ENCODE measurements around the gene CEP57. TPM values are rescaled to one million over a fixed set of nuclear protein-coding genes. Genes with fewer than 3 reads are reported as not detected.

The CEP57 gene
- total RNA-seq, 1 donor: 68.1 TPM

- TF ChIP-seq CTCF (IDR thresholded peaks at IDR 0.05; ENCODE audit: insufficient read depth, low read length): no peak
- H3K4me3 ChIP-seq (ENCODE audit: low read depth, low read length): no peak overlapping the region
- peak; percentile 58 for DNase-seq (ENCODE audit: low read depth)
These were observed 42.5 kb downstream of the CEP57 start for GRCh38 chr11:95832763-95833162.

- no peak for DNase-seq (ENCODE audit: low read depth)
- H3K4me3 ChIP-seq (ENCODE audit: low read depth, low read length): no peak overlapping the region
- no peak for TF ChIP-seq CTCF (IDR thresholded peaks at IDR 0.05; ENCODE audit: insufficient read depth, low read length)
These were observed 43.1 kb downstream of the CEP57 start for GRCh38 chr11:95833378-95833777.

- no peak for TF ChIP-seq CTCF (IDR thresholded peaks at IDR 0.05; ENCODE audit: insufficient read depth, low read length)
- peak; percentile 25 for DNase-seq (ENCODE audit: low read depth)
- H3K4me3 ChIP-seq (ENCODE audit: low read depth, low read length): no peak overlapping the region
These were observed 45.1 kb downstream of the CEP57 start for GRCh38 chr11:95835351-95835750.

DNA sequence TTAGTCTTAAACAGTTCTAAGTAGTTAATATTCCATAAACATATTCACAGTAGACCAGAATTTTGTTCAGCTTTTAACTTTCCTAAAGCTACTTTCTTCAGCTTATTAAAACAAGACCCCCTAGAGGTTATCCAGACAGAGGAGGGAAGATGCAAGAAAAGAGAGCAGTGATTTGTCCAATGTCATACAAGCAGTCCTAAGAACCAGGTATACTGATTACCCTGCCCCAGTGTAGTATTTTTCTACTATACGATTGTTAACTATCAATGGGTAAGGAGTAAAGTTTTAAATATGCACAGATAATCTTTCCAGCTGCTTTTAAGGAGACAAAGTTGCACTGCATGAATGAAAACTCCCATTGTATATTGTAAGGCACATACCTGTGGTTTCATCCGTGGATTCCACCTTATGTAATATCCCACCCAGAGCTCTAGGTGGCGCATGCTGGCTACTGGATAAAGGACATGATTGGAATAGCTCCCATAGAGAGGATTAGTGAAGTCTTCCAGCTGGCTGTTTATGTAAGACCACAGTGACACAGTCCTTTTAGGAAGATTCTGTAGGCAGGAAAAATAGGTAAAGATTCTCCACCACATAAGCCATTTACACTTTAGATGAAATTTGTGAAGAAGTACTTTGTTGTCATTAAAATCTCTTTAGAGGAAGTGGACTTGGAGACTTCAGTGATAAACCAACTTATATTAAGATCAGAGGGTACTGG is 45.6 kb downstream of the CEP57 start:
- H3K4me3 ChIP-seq (ENCODE audit: low read depth, low read length): no peak overlapping the region
- DNase-seq (ENCODE audit: low read depth): peak; percentile 94
- TF ChIP-seq CTCF (IDR thresholded peaks at IDR 0.05; ENCODE audit: insufficient read depth, low read length): peak; percentile 88

DNA sequence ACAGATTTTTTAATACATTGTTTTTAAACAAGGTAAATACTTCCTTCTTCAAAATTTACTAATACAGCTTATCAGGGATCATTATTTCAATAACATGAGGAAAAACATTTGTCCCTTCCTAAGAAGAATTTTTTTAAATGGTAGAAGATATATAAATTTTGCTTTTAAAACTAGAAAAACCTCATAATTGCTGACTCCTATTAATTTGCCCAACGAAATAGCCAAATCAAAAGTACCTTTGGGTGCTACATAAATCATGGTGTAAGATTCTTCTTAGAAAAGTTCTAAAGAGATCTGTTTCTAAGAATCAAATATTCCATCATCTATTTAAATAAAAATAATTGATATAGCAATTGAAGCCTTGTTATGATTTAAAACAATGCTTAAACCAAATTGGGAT is 54.9 kb downstream of the CEP57 start:
- DNase-seq (ENCODE audit: low read depth): no peak
- TF ChIP-seq CTCF (IDR thresholded peaks at IDR 0.05; ENCODE audit: insufficient read depth, low read length): no peak
- H3K4me3 ChIP-seq (ENCODE audit: low read depth, low read length): no peak overlapping the region

- H3K4me3 ChIP-seq (ENCODE audit: low read depth, low read length): no peak overlapping the region
- peak; percentile 84 for DNase-seq (ENCODE audit: low read depth)
- peak; percentile 60 for TF ChIP-seq CTCF (IDR thresholded peaks at IDR 0.05; ENCODE audit: insufficient read depth, low read length)
These were observed 59.0 kb downstream of the CEP57 start for GRCh38 chr11:95849087-95849825.
